ENCODE measurements around the gene NLGN3.

Gene NLGN3

GRCh38 chrX:71099736-71100135, 44.9 kb upstream of the NLGN3 start:
- TF ChIP-seq CTCF (IDR thresholded peaks at IDR 0.05; ENCODE audit: insufficient read depth, missing control alignments), result no peak
- no peak for DNase-seq (ENCODE audit: insufficient read length, low spot score)
- FAIRE-seq, result no peak

GRCh38 chrX:71100581-71101505, 43.8 kb upstream of the NLGN3 start:
- DNase-seq (ENCODE audit: insufficient read length, low spot score), result no peak
- TF ChIP-seq CTCF (IDR thresholded peaks at IDR 0.05; ENCODE audit: insufficient read depth, missing control alignments), result no peak
- no peak for FAIRE-seq

GRCh38 chrX:71102292-71102691, 42.3 kb upstream of the NLGN3 start:
- TF ChIP-seq CTCF (IDR thresholded peaks at IDR 0.05; ENCODE audit: insufficient read depth, missing control alignments), result no peak
- FAIRE-seq, result no peak
- DNase-seq (ENCODE audit: insufficient read length, low spot score), result no peak

DNA sequence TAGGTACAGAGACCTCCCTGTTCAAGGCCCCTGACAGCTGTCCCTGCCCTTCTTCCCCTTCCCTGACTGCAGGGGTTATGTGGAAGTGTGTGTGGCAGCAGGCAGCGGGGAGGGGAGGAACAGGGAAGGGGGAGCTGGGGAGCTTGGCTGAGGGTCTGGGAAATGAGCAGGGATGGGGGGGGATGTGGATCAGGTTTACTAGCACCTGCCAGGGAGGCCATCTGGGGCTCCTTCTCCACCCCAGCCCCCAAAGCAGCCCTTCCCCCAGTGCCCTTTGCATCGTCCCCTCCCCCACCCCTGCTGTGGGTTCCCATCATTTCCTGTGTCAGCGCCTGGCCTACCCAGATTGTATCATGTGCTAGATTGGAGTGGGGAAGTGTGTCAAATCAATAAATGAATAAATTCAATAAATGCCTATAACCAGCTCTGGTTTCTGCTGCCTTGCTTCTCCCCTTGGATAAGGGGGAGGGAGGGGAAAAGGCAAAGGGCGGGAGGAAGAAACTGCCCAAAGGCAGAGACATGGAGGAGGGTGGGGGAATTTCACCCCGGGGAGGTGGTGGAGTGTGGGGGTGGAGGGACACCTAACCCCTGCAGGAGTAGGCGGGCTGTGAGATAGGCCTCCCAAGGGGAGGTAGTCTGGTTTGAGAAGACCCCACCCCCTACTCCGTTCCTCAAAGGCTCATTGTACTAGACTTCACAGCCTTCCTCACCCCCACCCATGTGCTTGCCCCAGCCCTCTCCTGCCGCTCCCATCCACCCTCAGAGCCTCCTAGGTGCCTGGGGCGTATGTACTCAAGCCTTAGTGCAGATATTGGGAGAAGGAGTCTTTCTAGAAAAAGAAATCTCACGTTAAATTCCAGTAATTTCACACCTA, 41.3 kb upstream of the NLGN3 start:
- FAIRE-seq (no peak), DNase-seq (ENCODE audit: insufficient read length, low spot score) (no peak)
- no peak for TF ChIP-seq CTCF (IDR thresholded peaks at IDR 0.05; ENCODE audit: insufficient read depth, missing control alignments)

- DNase-seq (ENCODE audit: insufficient read length, low spot score) (no peak), FAIRE-seq (no peak)
- no peak for TF ChIP-seq CTCF (IDR thresholded peaks at IDR 0.05; ENCODE audit: insufficient read depth, missing control alignments)
Observed at GRCh38 chrX:71105628-71106027, 39.0 kb upstream of the NLGN3 start.

DNA sequence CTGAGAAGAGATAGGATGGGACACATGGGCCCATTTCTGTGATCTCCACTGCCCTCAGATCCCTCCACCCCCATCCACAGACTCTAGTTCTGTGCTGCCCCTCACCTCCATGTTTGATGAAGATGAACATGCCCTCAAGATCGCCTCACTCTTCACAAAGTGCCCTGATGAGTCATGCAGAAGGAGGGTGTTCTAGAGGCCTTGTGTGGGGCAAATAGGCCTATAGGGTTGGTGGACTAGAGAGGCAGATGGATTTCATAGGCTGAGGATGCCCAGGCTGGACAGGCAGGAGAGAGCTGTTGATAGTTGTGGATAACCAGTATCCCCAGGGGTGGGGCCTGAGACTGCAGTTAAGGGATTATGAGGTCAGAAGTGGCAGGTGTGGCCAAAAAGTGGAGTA, 38.2 kb upstream of the NLGN3 start, which contains the start of gene CXorf65:
CXorf65 (minus strand) TSS at position 314 of the 400 bp plus-strand sequence; CDS start at position 130, 184 bp downstream.
- DNase-seq (ENCODE audit: insufficient read length, low spot score) (no peak), FAIRE-seq (no peak)
- no peak for TF ChIP-seq CTCF (IDR thresholded peaks at IDR 0.05; ENCODE audit: insufficient read depth, missing control alignments)

All from D721Med (cell line).